Left ventricle myocardium inferior (tissue), 1 donor: ENCODE measurements around the gene TCEAL8. TPM values are rescaled to one million over a fixed set of nuclear protein-coding genes. Genes with fewer than 3 reads are reported as not detected.

Experiments
- DNase-seq: peaks from one replicate; pipeline ENCODE4 v3.0.0-alpha.2; 2020
- H3K27ac ChIP-seq: fragments of 200-600 bp; replicated peaks from 2 replicates; pipeline ENCODE4 v1.8.0; 2021
- H3K27me3 ChIP-seq: fragments of 200-600 bp; 2 replicates; pipeline ENCODE4 v1.8.0; 2021; ENCODE audit warnings: low read depth
- H3K36me3 ChIP-seq: fragments of 200-600 bp; 2 replicates; pipeline ENCODE4 v1.8.0; 2021
- H3K4me1 ChIP-seq: fragments of 200-600 bp; 2 replicates; pipeline ENCODE4 v1.8.0; 2021
- H3K4me3 ChIP-seq: fragments of 200-600 bp; 2 replicates; pipeline ENCODE4 v1.8.0; 2021; ENCODE audit warnings: mild to moderate bottlenecking, moderate library complexity
- H3K9me3 ChIP-seq: fragments of 200-600 bp; replicated peaks from 2 replicates; pipeline ENCODE4 v1.8.0; 2021
- intact Hi-C: fragments of 100-400 bp; cut with micrococcal nuclease; formaldehyde crosslinking; loops from one replicate; pipeline ENCODE4 v1.11.0; 2022
- total RNA-seq: library from RNA; stranded (reverse); fragmentation: NEBNext Ultra II Directional; extraction: Animal tissue kit (Norgen Biotek cat#: 25700); gene quantifications from one replicate; pipeline ENCODE4 v1.2.1, GENCODE V29; 2021
- TF ChIP-seq, protein P1 (sequence below): fragments of 200-600 bp; IDR thresholded peaks from 2 replicates; pipeline ENCODE4 v1.8.0; 2021; ENCODE audit warnings: antibody characterized with exemption, mild to moderate bottlenecking, borderline replicate concordance
- donor health status: DM: no; HTN: yes; CAD: no; lungs with severe emphysema.

TCEAL8 gene
- total RNA-seq, 1 donor from 2014 or later: 48.5 TPM

DNA sequence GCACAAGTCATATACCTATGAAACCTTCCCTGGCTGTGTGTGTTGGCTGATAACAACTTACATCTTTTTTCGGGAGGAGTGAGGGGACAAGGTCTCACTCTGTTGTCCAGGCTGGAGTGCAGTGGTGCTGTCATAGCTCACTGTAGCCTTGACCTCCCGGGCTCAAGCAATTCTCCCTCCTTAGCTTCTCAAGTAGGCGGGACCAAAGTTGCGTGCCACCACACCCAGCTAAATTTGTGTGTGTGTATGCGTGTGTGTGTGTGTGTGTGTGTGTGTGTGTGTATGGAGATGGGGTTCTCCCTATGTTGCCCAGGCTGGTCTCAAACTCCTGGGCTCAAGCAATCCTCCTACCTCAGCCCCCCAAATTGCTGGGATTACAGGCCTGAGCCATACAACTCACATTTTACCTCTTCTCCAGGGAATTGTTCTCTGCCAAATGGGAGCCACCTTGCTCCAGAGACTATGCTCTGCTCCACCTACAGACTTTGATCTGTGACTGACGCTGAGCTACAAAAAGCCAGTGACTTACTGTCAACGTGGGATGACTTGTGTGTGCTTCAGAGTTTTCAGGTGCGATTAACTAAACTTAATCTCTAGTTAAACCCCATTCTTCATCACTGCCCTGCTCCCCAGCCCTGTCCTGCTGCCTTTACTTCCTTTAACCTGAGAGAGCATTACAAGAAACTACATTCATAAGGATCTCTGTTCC is 42.1 kb downstream of the TCEAL8 start:
- intact Hi-C loops: no loop called here
- no peak for DNase-seq
- TF ChIP-seq, protein P1, sequence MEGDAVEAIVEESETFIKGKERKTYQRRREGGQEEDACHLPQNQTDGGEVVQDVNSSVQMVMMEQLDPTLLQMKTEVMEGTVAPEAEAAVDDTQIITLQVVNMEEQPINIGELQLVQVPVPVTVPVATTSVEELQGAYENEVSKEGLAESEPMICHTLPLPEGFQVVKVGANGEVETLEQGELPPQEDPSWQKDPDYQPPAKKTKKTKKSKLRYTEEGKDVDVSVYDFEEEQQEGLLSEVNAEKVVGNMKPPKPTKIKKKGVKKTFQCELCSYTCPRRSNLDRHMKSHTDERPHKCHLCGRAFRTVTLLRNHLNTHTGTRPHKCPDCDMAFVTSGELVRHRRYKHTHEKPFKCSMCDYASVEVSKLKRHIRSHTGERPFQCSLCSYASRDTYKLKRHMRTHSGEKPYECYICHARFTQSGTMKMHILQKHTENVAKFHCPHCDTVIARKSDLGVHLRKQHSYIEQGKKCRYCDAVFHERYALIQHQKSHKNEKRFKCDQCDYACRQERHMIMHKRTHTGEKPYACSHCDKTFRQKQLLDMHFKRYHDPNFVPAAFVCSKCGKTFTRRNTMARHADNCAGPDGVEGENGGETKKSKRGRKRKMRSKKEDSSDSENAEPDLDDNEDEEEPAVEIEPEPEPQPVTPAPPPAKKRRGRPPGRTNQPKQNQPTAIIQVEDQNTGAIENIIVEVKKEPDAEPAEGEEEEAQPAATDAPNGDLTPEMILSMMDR: no peak
- no peaks in the 10 kb centered on the region for H3K9me3 ChIP-seq
- no peaks in the 10 kb centered on the region for H3K4me1 ChIP-seq
- H3K27ac ChIP-seq: no peak overlapping the region
- H3K36me3 ChIP-seq: no peaks in the 10 kb centered on the region
- no peaks in the 10 kb centered on the region for H3K27me3 ChIP-seq
- H3K4me3 ChIP-seq: no peak overlapping the region

DNA sequence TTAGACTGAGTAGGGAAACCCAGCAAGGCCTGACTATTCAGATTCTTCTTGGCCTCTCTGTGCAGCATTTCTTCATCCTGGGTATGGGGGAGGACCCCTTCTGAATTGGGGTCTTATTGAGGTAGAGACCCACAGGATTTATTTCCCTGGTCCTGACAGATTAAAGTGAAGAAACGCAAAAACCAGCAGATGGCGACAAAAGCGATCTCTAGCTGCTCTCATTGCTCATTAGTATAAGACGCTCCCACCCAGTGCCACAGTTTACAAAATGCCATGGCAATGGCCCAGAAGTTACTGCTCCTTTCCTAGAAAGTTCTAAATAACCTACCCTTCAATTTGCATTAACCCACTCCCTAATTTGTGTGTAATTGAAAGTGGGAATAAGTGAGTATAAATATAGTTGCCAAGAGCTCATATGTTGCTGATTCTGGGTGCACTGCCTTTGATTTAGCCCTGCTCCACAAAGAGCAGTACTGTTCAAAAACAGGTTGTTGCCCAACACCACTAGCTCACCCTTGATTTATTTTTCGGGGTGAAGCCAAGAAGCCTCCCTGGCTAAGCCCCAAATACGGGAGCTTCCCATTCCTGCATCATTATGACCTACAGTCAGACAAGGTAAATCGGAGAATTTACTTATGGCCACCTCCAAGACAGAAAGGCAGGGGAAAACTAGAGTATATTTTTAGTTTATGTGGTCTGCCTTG is 43.8 kb downstream of the TCEAL8 start:
- no peaks in the 10 kb centered on the region for H3K36me3 ChIP-seq
- intact Hi-C loops: no loop called here
- no peaks in the 10 kb centered on the region for H3K27me3 ChIP-seq
- TF ChIP-seq, protein P1: peak; percentile 58
- no peaks in the 10 kb centered on the region for H3K4me1 ChIP-seq
- no peaks in the 10 kb centered on the region for H3K9me3 ChIP-seq
- DNase-seq: no peak
- no peak overlapping the region for H3K27ac ChIP-seq
- H3K4me3 ChIP-seq: no peak overlapping the region

DNA sequence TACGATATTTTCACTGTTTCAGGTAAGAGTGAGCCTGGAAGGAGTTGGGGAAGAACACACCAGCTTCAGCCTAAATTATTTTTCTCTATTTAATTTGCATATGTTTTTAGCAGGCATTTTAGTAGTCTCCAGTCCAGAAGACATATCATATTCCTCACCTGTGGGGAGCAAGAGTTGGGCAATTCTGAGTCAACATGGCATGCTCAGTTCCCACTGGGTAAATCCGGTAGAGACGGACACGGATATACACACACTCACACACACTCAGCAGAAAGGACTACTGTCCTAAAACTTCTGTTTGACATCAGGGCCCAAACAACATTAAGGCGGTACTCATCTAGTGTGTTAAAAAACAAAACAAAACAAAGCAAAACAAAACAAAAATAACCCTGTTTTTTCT is 44.9 kb downstream of the TCEAL8 start:
- no peak for DNase-seq
- Histone ChIP-seq H3K9me3 (no peaks in the 10 kb centered on the region), H3K36me3 (no peaks in the 10 kb centered on the region), H3K27me3 (no peaks in the 10 kb centered on the region), H3K4me1 (no peaks in the 10 kb centered on the region), H3K27ac (no peak overlapping the region), H3K4me3 (no peak overlapping the region)
- intact Hi-C loops: no loop called here
- TF ChIP-seq, protein P1: no peak

Other genes with a start within 250 kb of the TCEAL8 start
- gene BEX1, start 191.0 kb downstream of the TCEAL8 start, total RNA-seq: 10.8 TPM
- gene NXF3, start 162.0 kb downstream of the TCEAL8 start, total RNA-seq: 0.69 TPM
- 50.8 TPM for gene BEX4, start 40.0 kb downstream of the TCEAL8 start, total RNA-seq
- gene TCEAL5, start 21.6 kb upstream of the TCEAL8 start, total RNA-seq: 0.19 TPM
- gene BEX2, start 55.8 kb upstream of the TCEAL8 start, total RNA-seq: 2.6 TPM
- 2.6 TPM for gene TCEAL7, start 75.1 kb upstream of the TCEAL8 start, total RNA-seq
- gene TCEAL9, start 101.4 kb upstream of the TCEAL8 start, total RNA-seq: 23.7 TPM
- 161 TPM for gene BEX3, start 121.4 kb upstream of the TCEAL8 start, total RNA-seq